GM11168 (cell line): ENCODE results near the gene INF2.
"Not testable (repeated sequence)": the region's sequence is repeated elsewhere in the genome, so short reads cannot be mapped to it uniquely, and the experiment has no call there.

Experiments used
- in situ Hi-C: fragments of 300-500 bp; cut with MboI; formaldehyde crosslinking; loops from one replicate; pipeline ENCODE4 v1.12.0; 2022; ENCODE audit warnings: low sequenced_read_pairs; ENCODE audit not compliant: unreplicated experiment

Gene INF2

GRCh38 chr14:104671330-104671977 is 18.0 kb upstream of the INF2 start:
- in situ Hi-C loops = not testable (repeated sequence)

DNA sequence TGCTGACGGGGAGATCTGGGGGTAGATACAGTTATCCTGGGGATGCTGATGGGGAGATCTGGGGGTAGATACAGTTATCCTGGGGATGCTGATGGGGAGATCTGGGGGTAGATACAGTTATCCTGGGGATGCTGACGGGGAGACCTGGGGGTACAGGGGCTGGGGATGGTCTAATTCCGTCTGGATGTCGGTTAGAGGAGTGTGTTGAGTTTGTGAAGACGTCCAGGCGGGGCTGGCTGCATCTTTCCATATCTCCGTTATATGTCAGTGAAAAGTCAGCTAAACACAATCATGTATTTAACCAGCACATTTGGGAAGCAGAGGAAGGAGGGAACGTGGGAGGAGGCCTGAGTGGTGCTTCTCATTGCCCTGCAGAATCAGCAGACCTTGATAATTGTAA is 17.3 kb upstream of the INF2 start:
- in situ Hi-C loops = not testable (repeated sequence)

DNA sequence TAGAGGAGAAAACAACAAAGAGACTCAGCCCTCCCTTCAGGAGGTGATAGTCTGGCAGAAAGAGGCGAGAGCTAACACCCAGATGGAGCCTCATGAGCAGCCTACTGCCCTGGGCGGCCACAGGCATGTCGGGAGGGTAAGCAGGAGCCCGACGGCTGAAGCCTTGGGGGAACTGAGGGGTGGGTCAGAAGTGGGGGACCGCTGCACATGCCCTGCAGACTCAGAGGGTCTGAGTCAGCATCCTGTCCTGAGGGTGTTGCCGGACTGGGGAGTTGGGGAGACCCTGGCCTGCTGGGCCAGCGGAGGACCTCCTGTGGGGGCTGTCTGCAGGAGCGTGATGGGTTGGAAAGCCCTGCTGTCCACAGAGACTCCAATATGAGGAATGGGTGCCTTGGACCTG is 15.9 kb upstream of the INF2 start:
- in situ Hi-C loops = no loop called here

GRCh38 chr14:104675447-104675846 is 14.0 kb upstream of the INF2 start:
- in situ Hi-C loops = no loop called here

- in situ Hi-C loops = no loop called here
These were observed 13.2 kb upstream of the INF2 start for GRCh38 chr14:104676130-104676693.

DNA sequence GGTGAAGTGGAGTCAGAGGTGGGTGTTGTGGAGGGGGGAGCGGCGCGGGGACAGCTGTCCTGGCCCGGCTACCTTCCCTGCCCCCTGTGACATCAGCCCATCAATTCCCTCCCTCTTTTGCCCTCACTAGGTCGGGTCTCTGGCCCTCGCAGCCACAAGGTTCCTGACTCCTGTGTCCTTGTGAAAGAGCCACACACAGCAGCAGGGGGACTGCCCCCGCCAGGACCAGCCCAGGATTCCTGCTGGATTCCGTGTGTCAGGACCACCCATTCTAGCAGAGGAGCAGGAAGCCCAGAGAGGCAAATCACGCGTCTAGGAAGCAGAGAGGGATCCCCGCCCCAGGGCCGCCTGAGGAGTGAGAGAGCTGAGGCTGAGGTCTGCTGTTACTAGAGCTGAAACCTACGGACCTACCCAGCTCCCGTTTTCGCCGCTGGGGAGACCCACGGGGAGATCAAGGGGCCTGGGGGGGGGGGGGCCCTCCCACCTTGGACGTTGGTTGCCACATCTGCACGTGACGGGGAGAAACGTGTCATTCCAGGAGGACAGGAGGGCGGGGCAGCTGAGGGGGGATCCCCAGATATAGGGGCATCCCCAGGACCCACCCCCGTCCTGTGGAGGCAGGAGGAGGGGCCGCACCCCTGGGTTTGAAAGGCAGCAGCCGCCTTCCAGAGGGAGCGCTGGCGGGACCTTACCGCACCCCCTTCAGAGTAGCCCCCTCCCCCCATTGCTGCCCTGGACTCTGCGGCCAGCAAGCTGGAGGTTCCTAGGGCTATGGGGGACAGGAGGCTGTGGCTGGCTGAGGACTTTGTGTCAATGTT is 12.5 kb upstream of the INF2 start:
- in situ Hi-C loops = no loop called here

DNA sequence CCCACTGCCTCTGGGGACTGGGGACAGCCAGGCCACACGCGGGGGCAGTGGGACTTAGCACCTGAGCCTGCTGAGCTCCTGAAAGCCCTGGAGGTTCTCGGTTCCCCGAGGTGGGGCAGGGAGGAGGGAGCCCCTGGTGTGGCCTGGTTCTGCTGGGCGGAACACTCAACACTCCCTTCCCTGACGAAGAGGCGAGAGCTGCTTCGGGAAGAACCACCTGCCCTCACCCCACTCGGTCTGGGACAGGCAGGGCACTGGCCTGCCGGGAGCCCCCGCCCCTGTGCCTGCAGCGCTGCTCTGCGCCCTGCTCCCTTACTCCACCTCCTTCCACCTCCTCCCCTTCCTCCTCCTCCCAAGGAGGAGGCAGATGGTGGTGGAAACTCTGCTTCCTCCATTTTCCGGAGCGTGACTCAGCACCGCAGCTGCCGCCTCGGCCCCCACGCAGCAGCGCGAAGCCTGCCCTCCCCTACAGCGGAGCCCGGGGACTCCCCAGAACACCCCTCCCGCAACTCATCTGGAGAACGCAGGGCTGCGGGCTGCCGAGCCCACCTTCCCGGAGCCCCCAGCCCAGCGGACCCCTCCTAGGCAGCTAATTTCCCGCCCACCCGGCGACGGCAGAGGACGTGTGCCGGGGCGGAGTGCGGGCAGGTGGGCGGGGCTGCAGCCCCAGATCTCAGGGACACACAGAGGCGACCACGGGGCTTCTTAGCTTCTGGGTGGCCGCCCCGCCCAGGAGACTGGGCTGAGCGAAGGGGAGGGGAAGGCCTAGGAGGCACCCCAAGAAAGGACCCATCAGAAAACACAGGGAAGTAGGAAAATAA is 11.7 kb upstream of the INF2 start:
- in situ Hi-C loops = no loop called here

DNA sequence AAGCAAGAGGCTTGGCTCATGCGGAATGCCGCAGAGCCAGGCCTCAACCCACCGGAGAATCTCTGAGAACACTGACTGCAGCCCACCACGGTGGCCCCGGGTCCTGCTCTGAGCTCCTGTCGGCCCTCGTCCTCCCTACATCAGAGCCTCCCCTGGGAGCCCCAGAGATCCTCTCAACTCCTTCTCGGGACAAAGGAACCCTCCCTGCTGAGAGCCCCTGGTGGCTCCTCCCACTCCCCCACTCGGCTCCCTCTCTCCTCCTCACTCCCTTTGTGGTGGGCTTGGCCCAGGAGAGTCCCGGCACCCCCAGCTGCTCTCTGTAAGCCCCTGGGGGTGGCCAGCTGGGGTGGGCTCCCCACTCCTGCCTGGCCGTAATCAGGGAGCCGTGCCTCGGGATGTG is 11.1 kb upstream of the INF2 start:
- in situ Hi-C loops = no loop called here

- in situ Hi-C loops = no loop called here
These were observed 10.3 kb upstream of the INF2 start for GRCh38 chr14:104678901-104679705.

DNA sequence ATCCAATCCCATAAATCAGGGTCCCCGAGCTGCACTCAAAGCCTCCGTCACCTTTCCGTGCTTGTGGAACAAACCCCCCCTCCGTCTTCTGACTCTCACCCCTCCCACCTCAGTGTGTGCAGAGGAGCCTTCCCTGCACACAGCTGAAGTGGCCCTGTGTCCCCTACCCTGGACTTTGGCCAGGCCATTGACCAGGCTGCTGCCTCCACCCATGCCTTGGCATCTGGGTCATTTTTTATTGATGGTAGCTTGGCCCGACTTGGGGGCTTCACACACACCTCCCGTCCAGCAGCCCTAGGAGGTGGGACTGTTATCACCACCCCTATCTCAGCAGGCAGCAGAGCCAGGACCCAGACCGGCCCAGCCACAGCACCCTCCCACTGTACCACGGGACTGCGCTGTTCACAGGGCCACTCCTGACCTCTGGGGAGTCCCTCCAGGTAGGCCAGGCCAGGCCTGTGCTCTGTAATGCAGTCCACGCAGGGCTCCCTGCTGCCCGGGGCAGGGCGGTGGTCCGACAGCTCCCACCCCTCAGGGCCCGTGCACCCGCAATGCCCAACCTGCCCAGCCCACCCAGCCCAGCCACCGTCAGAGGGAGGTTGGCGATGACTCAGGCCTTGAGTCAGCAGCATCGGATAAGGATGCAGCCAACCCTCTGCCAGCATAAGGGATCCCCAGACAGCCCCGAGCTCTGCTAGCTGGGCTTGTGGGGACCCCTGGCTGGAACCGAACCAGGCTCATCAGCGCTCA is 9.2 kb upstream of the INF2 start:
- in situ Hi-C loops = no loop called here

- in situ Hi-C loops = no loop called here
These were observed 8.4 kb upstream of the INF2 start for GRCh38 chr14:104680806-104681688.

GRCh38 chr14:104681689-104682074 is 7.7 kb upstream of the INF2 start:
- in situ Hi-C loops = no loop called here

- in situ Hi-C loops = no loop called here
These were observed 7.3 kb upstream of the INF2 start for GRCh38 chr14:104682107-104682593.

DNA sequence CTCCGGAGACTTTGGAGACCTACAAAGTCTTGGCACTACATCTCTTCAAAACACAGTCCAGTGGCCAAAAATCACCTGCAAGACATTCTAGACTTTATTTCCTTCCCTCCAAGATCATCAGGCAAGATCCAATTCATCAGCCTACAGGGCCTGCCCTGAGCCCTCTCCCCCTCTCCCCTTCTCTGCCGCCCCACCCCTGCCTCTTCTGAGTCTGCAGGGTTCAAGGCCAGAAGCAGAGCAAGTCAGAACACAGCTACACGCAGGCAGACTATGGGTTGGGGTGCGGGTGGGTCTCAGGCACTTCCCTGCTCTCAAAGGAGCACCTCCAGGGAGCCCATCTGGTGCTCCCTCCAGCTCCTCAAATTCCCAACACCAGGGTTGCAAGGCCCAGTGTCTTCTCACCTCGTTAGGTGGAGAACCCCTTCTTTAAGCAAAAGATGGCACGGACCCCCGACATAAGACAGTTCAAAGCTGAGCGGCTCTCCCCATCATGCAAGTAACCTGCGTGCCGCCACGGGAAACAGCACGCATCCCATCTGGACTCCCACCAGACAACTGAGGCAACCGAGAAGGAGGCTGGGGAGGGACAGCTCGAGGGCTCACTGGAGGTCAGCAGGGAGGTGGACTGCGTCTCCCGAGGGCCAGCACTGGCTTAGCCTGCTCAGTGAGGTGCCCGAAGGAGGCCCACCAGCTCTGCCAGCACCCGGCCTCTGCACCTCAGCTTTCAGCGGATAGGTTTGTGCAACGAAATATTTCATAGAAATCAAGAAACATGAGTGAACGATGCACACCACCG is 5.6 kb upstream of the INF2 start:
- in situ Hi-C loops = no loop called here

- in situ Hi-C loops = no loop called here
These were observed 5.0 kb upstream of the INF2 start for GRCh38 chr14:104684449-104684821.

DNA sequence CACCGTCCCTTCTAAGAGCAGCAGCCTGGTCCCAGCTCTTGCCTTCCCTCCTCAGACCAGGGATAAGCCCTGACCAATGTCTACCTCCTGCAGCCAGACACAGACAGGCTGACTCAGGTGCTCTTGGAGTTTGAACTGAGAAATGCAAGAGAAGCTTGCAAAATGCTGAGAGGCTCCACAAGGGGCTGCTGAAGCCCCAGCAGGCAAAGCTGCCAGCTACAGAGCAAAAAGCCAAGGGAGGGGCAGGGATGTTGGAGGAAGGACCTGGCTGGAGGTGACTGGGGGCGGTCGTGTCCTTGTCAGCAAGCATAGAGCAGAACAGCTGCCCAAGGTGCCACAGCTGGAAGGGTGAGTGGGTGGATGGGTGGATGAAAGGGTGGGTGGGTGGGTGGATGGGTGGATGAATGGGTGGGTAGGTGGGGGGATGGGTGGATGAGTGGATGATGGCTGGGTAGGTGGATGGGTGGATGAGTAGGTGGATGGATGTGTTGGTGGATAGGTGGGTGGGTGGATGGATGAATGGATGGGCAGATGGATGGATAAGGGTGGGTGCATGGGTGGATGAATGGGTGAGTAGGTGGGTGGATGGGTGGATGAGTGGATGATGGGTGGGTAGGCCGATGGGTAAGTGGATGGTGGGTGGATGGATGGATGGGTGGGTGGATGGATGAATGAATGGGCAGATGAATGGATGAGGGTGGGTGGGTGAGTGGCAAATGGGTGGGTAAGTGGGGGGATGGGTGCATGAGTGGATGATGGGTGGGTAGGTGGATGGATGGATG is 4.0 kb upstream of the INF2 start:
- in situ Hi-C loops = no loop called here
